Activated naive CD4-positive, alpha-beta T cell treated with anti-CD3 and anti-CD28 coated beads for 36 hours (primary cell): ENCODE results near the gene HOXD11. TPM values are rescaled to one million over a fixed set of nuclear protein-coding genes. Genes with fewer than 3 reads are reported as not detected.

Source experiments
- CTCF ChIA-PET: fragments of 350-600 bp; sonication (Branson Sonifier 250); formaldehyde crosslinking; loops from one replicate; lab custom pipeline; 2021; ENCODE audit warnings: antibody characterized with exemption; lab: Charles Lee
- DNase-seq: peaks from one replicate; pipeline ENCODE4 v3.0.0-alpha.2; 2020
- H3K27ac Mint-ChIP-seq: one replicate; pipeline ENCODE4 v1.8.0; 2021; ENCODE audit warnings: mild to moderate bottlenecking, mixed read lengths
- H3K27me3 Mint-ChIP-seq: one replicate; pipeline ENCODE4 v1.8.0; 2021; ENCODE audit warnings: low read depth, mixed read lengths
- H3K36me3 Mint-ChIP-seq: one replicate; pipeline ENCODE4 v1.8.0; 2021; ENCODE audit warnings: low read depth, mixed read lengths
- H3K4me1 Mint-ChIP-seq: one replicate; pipeline ENCODE4 v1.8.0; 2021; ENCODE audit warnings: low read depth, mixed read lengths
- H3K4me3 Mint-ChIP-seq: one replicate; pipeline ENCODE4 v1.8.0; 2021; ENCODE audit warnings: mild to moderate bottlenecking, moderate library complexity, mixed read lengths
- H3K9me3 Mint-ChIP-seq: one replicate; pipeline ENCODE4 v1.8.0; 2021; ENCODE audit warnings: mixed read lengths
- intact Hi-C: fragments of 100-400 bp; cut with micrococcal nuclease; formaldehyde crosslinking; loops from one replicate; pipeline ENCODE4 v1.15.1; 2023
- microRNA-seq: library from miRNA; unstranded; fragments of <30 nt; microRNA quantifications from one replicate; pipeline ENCODE4 v1.2.0, GENCODE V29; 2022; ENCODE audit warnings: borderline microRNAs expressed, borderline replicate concordance
- total RNA-seq, 2 experiments: library from RNA; stranded (reverse); gene quantifications; one replicate each; pipeline ENCODE4 v1.2.3, GENCODE V29; 2021

HOXD11 gene
- total RNA-seq, 2 experiments from 2014 or later, result not detected

DNA sequence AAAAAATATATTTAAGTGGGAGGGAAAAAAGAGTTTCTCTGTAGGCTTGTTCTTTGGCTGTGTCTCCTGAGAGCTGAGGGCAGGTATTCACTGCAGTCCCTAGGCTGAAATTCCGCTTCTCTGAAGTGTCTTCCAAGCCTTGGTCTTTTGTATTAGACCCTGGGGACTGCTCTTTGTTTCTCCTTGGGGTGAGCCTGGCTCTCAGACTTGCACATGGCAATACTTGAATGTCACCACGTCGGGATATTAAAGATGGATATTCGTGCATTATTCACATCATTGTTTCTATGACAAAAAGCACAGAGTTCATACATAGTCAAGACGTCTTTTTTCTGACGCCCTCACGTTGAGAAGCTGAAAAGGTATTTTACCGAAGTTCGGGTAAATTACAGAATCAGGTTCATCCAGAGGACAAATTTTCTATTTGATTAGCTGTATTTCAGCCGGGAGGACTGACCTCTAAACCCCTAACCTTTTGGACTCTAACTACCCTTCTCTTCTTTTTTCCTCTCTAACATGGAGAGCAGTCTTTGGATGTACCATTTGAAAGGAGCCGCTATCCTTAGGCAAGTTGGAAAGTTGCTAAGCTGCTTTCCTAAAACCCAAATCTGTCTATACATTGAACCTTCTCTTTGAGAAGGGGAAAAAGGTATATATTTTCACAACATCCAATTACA, 47.6 kb downstream of the HOXD11 start:
- intact Hi-C loops, result no loop called here
- H3K27ac Mint-ChIP-seq, result no peak overlapping the region
- H3K4me1 Mint-ChIP-seq, result peaks cover 26% of the 10 kb centered on the region
- H3K4me3 Mint-ChIP-seq, result no peak overlapping the region
- no peak for DNase-seq
- CTCF ChIA-PET, result interaction anchor here (0.6 to 1.4 kb wide), 4 partner anchors 10 to 576 kb away, joined by 3 to 4 read pairs (median 4); no protein-coding TSS in a partner anchor
- H3K27me3 Mint-ChIP-seq, result peaks cover 74% of the 10 kb centered on the region
- H3K36me3 Mint-ChIP-seq, result no peaks in the 10 kb centered on the region
- H3K9me3 Mint-ChIP-seq, result no peaks in the 10 kb centered on the region

GRCh38 chr2:176155356-176156044, 48.4 kb downstream of the HOXD11 start:
- no peak overlapping the region for H3K27ac Mint-ChIP-seq
- CTCF ChIA-PET, result interaction anchor here (0.6 to 1.4 kb wide), 3 partner anchors 10 to 301 kb away, joined by 3 to 4 read pairs (median 4); no protein-coding TSS in a partner anchor
- no peak for DNase-seq
- intact Hi-C loops, result no loop called here
- H3K36me3 Mint-ChIP-seq, result no peaks in the 10 kb centered on the region
- H3K9me3 Mint-ChIP-seq, result no peaks in the 10 kb centered on the region
- H3K27me3 Mint-ChIP-seq, result peaks cover 73% of the 10 kb centered on the region
- H3K4me3 Mint-ChIP-seq, result no peak overlapping the region
- H3K4me1 Mint-ChIP-seq, result peaks cover 30% of the 10 kb centered on the region

DNA sequence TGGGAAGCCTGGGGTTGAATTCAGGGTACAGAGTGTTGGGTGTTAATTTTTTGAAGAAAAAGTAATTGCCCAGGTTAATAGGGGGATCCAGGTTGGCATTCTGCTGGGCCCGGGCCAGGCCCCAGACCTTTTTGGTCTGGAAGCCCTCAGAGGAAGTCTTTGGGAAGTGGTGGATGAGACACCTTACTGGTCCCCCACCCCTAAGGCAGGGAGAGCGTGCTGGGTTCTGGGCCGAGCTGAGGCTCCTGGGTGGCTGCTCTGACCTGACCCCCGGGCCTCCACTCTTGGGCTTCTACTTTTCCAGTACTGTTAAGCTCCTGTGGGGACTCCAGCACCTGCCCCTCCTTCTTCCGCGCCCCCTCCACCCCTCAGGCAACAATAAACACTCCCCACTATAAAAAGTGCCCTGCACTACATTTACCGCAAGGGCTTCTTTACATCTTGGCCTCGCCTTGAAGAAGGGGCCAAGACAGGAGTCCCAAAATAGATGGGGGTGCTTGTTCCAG, 49.3 kb downstream of the HOXD11 start:
- no peaks in the 10 kb centered on the region for H3K9me3 Mint-ChIP-seq
- no peak overlapping the region for H3K27ac Mint-ChIP-seq
- peaks cover 72% of the 10 kb centered on the region for H3K27me3 Mint-ChIP-seq
- DNase-seq, result no peak
- peaks cover 31% of the 10 kb centered on the region for H3K4me1 Mint-ChIP-seq
- no peaks in the 10 kb centered on the region for H3K36me3 Mint-ChIP-seq
- intact Hi-C loops, result no loop called here
- no peak overlapping the region for H3K4me3 Mint-ChIP-seq
- CTCF ChIA-PET, result interaction anchor here (0.6 kb wide), 1 partner anchor 302 kb away, joined by 3 read pairs; no protein-coding TSS in a partner anchor

GRCh38 chr2:176156807-176157498, 49.9 kb downstream of the HOXD11 start, which contains the start of gene HOXD3:
HOXD3 (plus strand) TSS chr2:176157307; CDS start chr2:176169115, 11,808 bp downstream.
- peaks cover 73% of the 10 kb centered on the region for H3K27me3 Mint-ChIP-seq
- peak within 1 kb of the TSS; percentile 32 for H3K4me3 Mint-ChIP-seq
- CTCF ChIA-PET, result no interaction called here
- no peaks in the 10 kb centered on the region for H3K36me3 Mint-ChIP-seq
- no peak within 1 kb of the TSS for H3K27ac Mint-ChIP-seq
- DNase-seq, result no peak
- peaks cover 29% of the 10 kb centered on the region for H3K4me1 Mint-ChIP-seq
- H3K9me3 Mint-ChIP-seq, result no peaks in the 10 kb centered on the region
- intact Hi-C loops, result no loop called here

- CTCF ChIA-PET, result no interaction called here
- intact Hi-C loops, result loop anchor here (2.0 kb wide), 1 partner anchor 25 kb away; no protein-coding TSS in a partner anchor
- Mint-ChIP-seq H3K27ac (no peak overlapping the region), H3K9me3 (no peaks in the 10 kb centered on the region), H3K27me3 (peaks cover 74% of the 10 kb centered on the region), H3K36me3 (no peaks in the 10 kb centered on the region), H3K4me3 (peak overlapping the region; percentile 32), H3K4me1 (peaks cover 26% of the 10 kb centered on the region)
- no peak for DNase-seq
Measured at GRCh38 chr2:176157499-176158185, 50.6 kb downstream of the HOXD11 start.

- H3K27me3 Mint-ChIP-seq, result peaks cover 74% of the 10 kb centered on the region
- H3K27ac Mint-ChIP-seq, result no peak overlapping the region
- intact Hi-C loops, result loop anchor here (2.0 kb wide), 1 partner anchor 25 kb away; no protein-coding TSS in a partner anchor
- no peaks in the 10 kb centered on the region for H3K36me3 Mint-ChIP-seq
- CTCF ChIA-PET, result no interaction called here
- no peak for DNase-seq
- H3K4me3 Mint-ChIP-seq, result peak overlapping the region; percentile 29
- no peaks in the 10 kb centered on the region for H3K9me3 Mint-ChIP-seq
- H3K4me1 Mint-ChIP-seq, result peaks cover 24% of the 10 kb centered on the region
Measured at GRCh38 chr2:176158186-176158591, 51.1 kb downstream of the HOXD11 start.

DNA sequence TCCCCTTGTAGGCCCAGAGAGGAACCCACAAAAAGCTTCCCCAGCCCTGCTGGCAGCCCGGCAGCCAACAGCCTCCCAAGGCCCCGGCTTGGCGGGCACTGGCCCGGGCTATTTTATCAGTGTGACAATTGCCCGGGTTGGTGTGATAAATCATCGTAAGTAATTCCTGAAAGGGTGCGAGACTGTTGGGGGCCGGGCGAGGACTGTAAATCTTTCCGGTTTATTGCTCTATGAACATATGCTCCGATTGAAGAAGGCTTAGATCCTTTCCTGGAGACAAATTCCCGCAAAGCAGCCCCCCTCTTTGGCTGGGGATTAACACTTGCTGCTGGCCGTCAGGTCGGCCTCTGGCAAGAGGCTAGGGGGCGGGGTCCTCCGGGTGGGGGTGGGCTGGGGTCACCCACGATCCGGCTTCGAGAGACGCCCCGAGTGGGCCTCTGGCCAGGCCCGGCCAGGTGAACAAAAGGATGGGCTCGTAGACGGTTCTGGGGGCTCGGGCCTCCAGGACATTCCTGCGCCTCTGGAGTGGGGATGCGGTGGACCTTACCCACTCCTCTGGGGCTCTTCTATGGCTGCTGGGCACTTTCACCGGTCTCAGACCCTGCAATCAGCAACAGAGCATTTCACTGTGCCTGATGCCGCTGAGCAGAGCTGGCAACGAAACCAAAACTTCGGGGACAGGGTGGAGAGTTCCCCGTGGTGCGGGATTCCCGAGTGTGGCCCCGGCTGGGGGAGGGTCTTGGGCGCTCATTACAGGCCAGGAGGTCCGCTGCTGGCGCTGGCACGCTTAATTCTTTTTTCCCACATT, 52.0 kb downstream of the HOXD11 start:
- H3K27me3 Mint-ChIP-seq, result peaks cover 77% of the 10 kb centered on the region
- no peaks in the 10 kb centered on the region for H3K9me3 Mint-ChIP-seq
- H3K4me3 Mint-ChIP-seq, result no peak overlapping the region
- CTCF ChIA-PET, result no interaction called here
- no peaks in the 10 kb centered on the region for H3K36me3 Mint-ChIP-seq
- H3K4me1 Mint-ChIP-seq, result peaks cover 27% of the 10 kb centered on the region
- H3K27ac Mint-ChIP-seq, result no peak overlapping the region
- DNase-seq, result no peak
- intact Hi-C loops, result loop anchor here (2.0 kb wide), 1 partner anchor 26 kb away; no protein-coding TSS in a partner anchor

Small RNA genes lying within 50 kb of the gene (microRNA-seq; reads per million reads assigned to microRNA genes)
- gene MIR10B, result not detected

Other genes with a start within 250 kb of the HOXD11 start
- 10 to 100 TPM; 22.2 to 23.9 TPM for gene LNPK, start 105.0 kb upstream of the HOXD11 start, total RNA-seq
- gene EVX2, start 23.3 kb upstream of the HOXD11 start, total RNA-seq, result not detected
- gene HOXD13, start 14.6 kb upstream of the HOXD11 start, total RNA-seq, result not detected
- not detected for gene HOXD12, start 7.5 kb upstream of the HOXD11 start, total RNA-seq
- gene HOXD10, start 9.5 kb downstream of the HOXD11 start, total RNA-seq, result not detected
- not detected for gene HOXD9, start 15.4 kb downstream of the HOXD11 start, total RNA-seq
- gene HOXD8, start 22.4 kb downstream of the HOXD11 start, total RNA-seq, result not detected
- not detected for gene HOXD4, start 44.3 kb downstream of the HOXD11 start, total RNA-seq
- gene HOXD3, start 50.0 kb downstream of the HOXD11 start, total RNA-seq, result not detected
- not detected for gene HOXD1, start 81.4 kb downstream of the HOXD11 start, total RNA-seq
- gene MTX2, start 162.2 kb downstream of the HOXD11 start, total RNA-seq, result 10 to 100 TPM; 24.3 to 28.1 TPM